Measurements from ENCODE around the gene SLC25A41. TPM values are rescaled to one million over a fixed set of nuclear protein-coding genes. Genes with fewer than 3 reads are reported as not detected.

Gene SLC25A41
- total and polyA plus RNA-seq, 4 experiments from 2014 or later = not detected

GRCh38 chr19:6414793-6415590 lies 18.6 kb downstream of the SLC25A41 start:
- Histone ChIP-seq H3K9me3 (ENCODE audit: control insufficient read depth in 1 of 2, low read length in 2 of 2) (no peaks in the 10 kb centered on the region), H3K36me3 (ENCODE audit: insufficient read depth, low read length) (peaks cover 57% of the 10 kb centered on the region), H3K27me3 (ENCODE audit: insufficient read depth, low read length) (no peaks in the 10 kb centered on the region), H3K27ac (ENCODE audit: low read depth, low read length) (no peak overlapping the region), H3K4me3 (ENCODE audit: low read length in 2 of 2) (no peak overlapping the region), H3K4me1 (ENCODE audit: insufficient read depth, low read length) (no peaks in the 10 kb centered on the region)
- intact Hi-C loops (cut with micrococcal nuclease) = no loop called here
- Mint-ChIP-seq H3K9me3 (peaks cover 0 to 1% (median 0%) of the 10 kb centered on the region in 8 donors), H3K4me3 (no peak overlapping the region), H3K36me3 (peaks cover 24 to 51% of the 10 kb centered on the region in 2 donors), H3K27me3 (no peaks in the 10 kb centered on the region), H3K4me1 (no peaks in the 10 kb centered on the region), H3K27ac (no peak overlapping the region)
- no peak for DNase-seq
- ChIA-PET POLR2A (ENCODE audit: partially characterized antibody) (no interaction called here), CTCF (ENCODE audit: partially characterized antibody) (no interaction called here)

GRCh38 chr19:6413721-6414643 lies 19.6 kb downstream of the SLC25A41 start:
- Histone ChIP-seq H3K27ac (ENCODE audit: low read depth, low read length) (no peak overlapping the region), H3K4me3 (ENCODE audit: low read length in 2 of 2) (no peak overlapping the region), H3K36me3 (ENCODE audit: insufficient read depth, low read length) (peaks cover 47% of the 10 kb centered on the region), H3K9me3 (ENCODE audit: control insufficient read depth in 1 of 2, low read length in 2 of 2) (no peaks in the 10 kb centered on the region), H3K27me3 (ENCODE audit: insufficient read depth, low read length) (no peaks in the 10 kb centered on the region), H3K4me1 (ENCODE audit: insufficient read depth, low read length) (no peaks in the 10 kb centered on the region)
- no peak for DNase-seq
- Mint-ChIP-seq H3K27ac (no peak overlapping the region), H3K4me1 (no peaks in the 10 kb centered on the region), H3K9me3 (peaks cover 0 to 1% (median 0%) of the 10 kb centered on the region in 8 donors), H3K4me3 (no peak overlapping the region), H3K27me3 (no peaks in the 10 kb centered on the region), H3K36me3 (peaks cover 21 to 40% of the 10 kb centered on the region in 2 donors)
- POLR2A ChIA-PET (ENCODE audit: partially characterized antibody) = no interaction called here
- CTCF ChIA-PET (ENCODE audit: partially characterized antibody) = no interaction called here
- intact Hi-C loops (cut with micrococcal nuclease) = no loop called here

DNA sequence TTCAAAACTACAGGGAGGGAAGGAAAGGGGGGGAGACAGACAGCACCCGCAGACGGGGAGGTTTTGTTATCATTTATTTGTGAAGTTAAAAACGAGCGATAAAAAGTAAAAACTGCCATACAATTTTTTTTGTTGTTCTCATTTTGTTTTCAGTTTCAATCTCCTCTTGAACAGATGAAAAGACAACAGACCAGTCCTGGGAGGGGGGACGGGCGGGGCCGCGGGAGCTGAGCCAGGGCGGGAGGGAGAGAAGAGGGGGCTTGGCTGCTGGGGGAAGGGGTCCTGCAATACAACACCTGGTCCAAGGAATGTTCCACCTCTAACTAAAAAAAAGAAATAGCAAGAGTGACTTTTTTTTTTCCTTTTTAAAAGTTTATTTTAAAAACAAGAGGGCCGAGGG lies 20.3 kb downstream of the SLC25A41 start:
- intact Hi-C loops (cut with micrococcal nuclease) = no loop called here
- Mint-ChIP-seq H3K36me3 (peaks cover 21 to 34% of the 10 kb centered on the region in 2 donors), H3K4me1 (no peaks in the 10 kb centered on the region), H3K27me3 (no peaks in the 10 kb centered on the region), H3K27ac (no peak overlapping the region), H3K4me3 (no peak overlapping the region), H3K9me3 (peaks cover 0 to 1% (median 0%) of the 10 kb centered on the region in 8 donors)
- DNase-seq = no peak
- Histone ChIP-seq H3K27me3 (ENCODE audit: insufficient read depth, low read length) (no peaks in the 10 kb centered on the region), H3K4me1 (ENCODE audit: insufficient read depth, low read length) (no peaks in the 10 kb centered on the region), H3K9me3 (ENCODE audit: control insufficient read depth in 1 of 2, low read length in 2 of 2) (no peaks in the 10 kb centered on the region), H3K36me3 (ENCODE audit: insufficient read depth, low read length) (peaks cover 41% of the 10 kb centered on the region), H3K27ac (ENCODE audit: low read depth, low read length) (no peak overlapping the region), H3K4me3 (ENCODE audit: low read length in 2 of 2) (no peak overlapping the region)
- ChIA-PET CTCF (ENCODE audit: partially characterized antibody) (no interaction called here), POLR2A (ENCODE audit: partially characterized antibody) (no interaction called here)

GRCh38 chr19:6412447-6413091 lies 21.0 kb downstream of the SLC25A41 start:
- H3K36me3 ChIP-seq (ENCODE audit: insufficient read depth, low read length) = peaks cover 33% of the 10 kb centered on the region
- no peak overlapping the region for H3K27ac ChIP-seq (ENCODE audit: low read depth, low read length)
- peaks cover 17 to 31% of the 10 kb centered on the region in 2 donors for H3K36me3 Mint-ChIP-seq
- H3K4me1 ChIP-seq (ENCODE audit: insufficient read depth, low read length) = no peaks in the 10 kb centered on the region
- DNase-seq = peak; percentile 36 to 53 (median 49)
- ChIA-PET CTCF (ENCODE audit: partially characterized antibody) (interaction anchor here (1.1 kb wide), 1 partner anchor 9 kb away, joined by 3 read pairs; no protein-coding TSS in a partner anchor), POLR2A (ENCODE audit: partially characterized antibody) (interaction anchor here (0.6 kb wide), 1 partner anchor 11 kb away, joined by 3 read pairs; no protein-coding TSS in a partner anchor)
- no peak overlapping the region for H3K27ac Mint-ChIP-seq
- intact Hi-C loops (cut with micrococcal nuclease) = no loop called here
- no peaks in the 10 kb centered on the region for H3K27me3 Mint-ChIP-seq
- H3K4me1 Mint-ChIP-seq = no peaks in the 10 kb centered on the region
- no peak overlapping the region for H3K4me3 ChIP-seq (ENCODE audit: low read length in 2 of 2)
- H3K27me3 ChIP-seq (ENCODE audit: insufficient read depth, low read length) = no peaks in the 10 kb centered on the region
- no peaks in the 10 kb centered on the region for H3K9me3 ChIP-seq (ENCODE audit: control insufficient read depth in 1 of 2, low read length in 2 of 2)
- H3K9me3 Mint-ChIP-seq = peaks cover 0 to 1% (median 0%) of the 10 kb centered on the region in 8 donors
- no peak overlapping the region for H3K4me3 Mint-ChIP-seq

GRCh38 chr19:6412061-6412446 lies 21.5 kb downstream of the SLC25A41 start:
- H3K36me3 ChIP-seq (ENCODE audit: insufficient read depth, low read length) = peaks cover 28% of the 10 kb centered on the region
- POLR2A ChIA-PET (ENCODE audit: partially characterized antibody) = interaction anchor here (0.6 kb wide), 1 partner anchor 11 kb away, joined by 3 read pairs; no protein-coding TSS in a partner anchor
- CTCF ChIA-PET (ENCODE audit: partially characterized antibody) = interaction anchor here (1.1 kb wide), 1 partner anchor 9 kb away, joined by 3 read pairs; no protein-coding TSS in a partner anchor

DNA sequence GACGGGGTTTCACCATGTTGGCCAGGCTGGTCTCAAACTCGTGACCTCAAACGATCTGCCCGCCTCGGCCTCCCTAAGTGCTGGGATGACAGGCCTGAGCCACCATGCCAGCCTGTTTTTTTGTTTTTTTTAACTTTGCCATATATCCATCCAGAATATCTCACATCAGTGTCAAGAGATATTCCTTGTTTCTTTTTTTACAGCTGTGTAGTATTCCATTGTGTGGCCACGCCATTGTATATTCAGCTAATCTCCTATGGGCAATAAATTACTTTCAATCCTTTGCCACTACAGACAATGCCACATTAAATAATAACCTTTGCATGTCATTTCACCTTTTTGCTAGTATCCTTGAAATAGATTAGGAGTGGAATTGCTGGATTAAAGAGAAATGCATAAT lies 24.2 kb downstream of the SLC25A41 start:
- Mint-ChIP-seq H3K27me3 (no peaks in the 10 kb centered on the region), H3K36me3 (peaks cover 12 to 13% of the 10 kb centered on the region in 2 donors), H3K9me3 (no peaks in the 10 kb centered on the region), H3K4me3 (no peak overlapping the region), H3K27ac (peak overlapping the region in 1 of 7 donors; percentile 8), H3K4me1 (no peaks in the 10 kb centered on the region)
- H3K9me3 ChIP-seq (ENCODE audit: control insufficient read depth in 1 of 2, low read length in 2 of 2) = no peaks in the 10 kb centered on the region
- no peak for DNase-seq
- no peak overlapping the region for H3K4me3 ChIP-seq (ENCODE audit: low read length in 2 of 2)
- no peaks in the 10 kb centered on the region for H3K27me3 ChIP-seq (ENCODE audit: insufficient read depth, low read length)
- no peak overlapping the region for H3K27ac ChIP-seq (ENCODE audit: low read depth, low read length)
- ChIA-PET POLR2A (ENCODE audit: partially characterized antibody) (no interaction called here), CTCF (ENCODE audit: partially characterized antibody) (interaction anchor here (1.0 kb wide), 1 partner anchor 11 kb away, joined by 4 read pairs; no protein-coding TSS in a partner anchor)
- peaks cover 4% of the 10 kb centered on the region for H3K36me3 ChIP-seq (ENCODE audit: insufficient read depth, low read length)
- no peaks in the 10 kb centered on the region for H3K4me1 ChIP-seq (ENCODE audit: insufficient read depth, low read length)
- intact Hi-C loops (cut with micrococcal nuclease) = no loop called here

More at GRCh38 chr19:6412061-6412446, 21.5 kb downstream of the SLC25A41 start:
- Histone ChIP-seq H3K4me1 (ENCODE audit: insufficient read depth, low read length) (no peaks in the 10 kb centered on the region), H3K9me3 (ENCODE audit: control insufficient read depth in 1 of 2, low read length in 2 of 2) (no peaks in the 10 kb centered on the region), H3K27me3 (ENCODE audit: insufficient read depth, low read length) (no peaks in the 10 kb centered on the region), H3K27ac (ENCODE audit: low read depth, low read length) (no peak overlapping the region), H3K4me3 (ENCODE audit: low read length in 2 of 2) (no peak overlapping the region)
- H3K27ac Mint-ChIP-seq = peak overlapping the region in 1 of 7 donors; percentile 24
- H3K4me3 Mint-ChIP-seq = no peak overlapping the region
- H3K36me3 Mint-ChIP-seq = peaks cover 17 to 29% of the 10 kb centered on the region in 2 donors
- intact Hi-C loops (cut with micrococcal nuclease) = no loop called here
- no peak for DNase-seq
- no peaks in the 10 kb centered on the region for H3K27me3 Mint-ChIP-seq
- no peaks in the 10 kb centered on the region for H3K9me3 Mint-ChIP-seq
- H3K4me1 Mint-ChIP-seq = no peaks in the 10 kb centered on the region

Data from CD4-positive, alpha-beta memory T cell (primary cell).